Left lung (tissue), 10 donors: ENCODE results near the gene DSE. TPM values are rescaled to one million over a fixed set of nuclear protein-coding genes. Genes with fewer than 3 reads are reported as not detected.

Experiments
- ATAC-seq: fragments of 200-7000 bp; cut with Tn5 transposase; one replicate; pipeline ENCODE4 v1.9.1; 2020; ENCODE audit warnings: moderate library complexity
- DNase-seq, 4 donors: peaks; one replicate each; pipeline ENCODE4 v3.0.0-alpha.2; 2013 to 2020
- H3K27ac ChIP-seq, 2 donors: fragments of 200-600 bp; sonication (generic) in 1 of 2; one replicate each; pipeline versions ENCODE4 v1.5.0 to v1.8.0; 2020 to 2021
- H3K27me3 ChIP-seq, 2 donors: fragments of 200-600 bp; sonication (generic) in 1 of 2; one replicate each; pipeline versions ENCODE4 v1.5.0 to v1.8.0; 2020 to 2021
- H3K36me3 ChIP-seq, 2 donors: fragments of 200-600 bp; sonication (generic) in 1 of 2; one replicate each; pipeline versions ENCODE4 v1.5.0 to v1.8.0; 2020 to 2021
- H3K4me1 ChIP-seq, 2 donors: fragments of 200-600 bp; one replicate each; pipeline ENCODE4 v1.8.0; 2021
- H3K4me3 ChIP-seq, 2 donors: fragments of 200-600 bp; sonication (generic) in 1 of 2; one replicate each; pipeline versions ENCODE4 v1.5.0 to v1.8.0; 2020 to 2021; ENCODE audit warnings: mild to moderate bottlenecking in 1 of 2
- H3K9me3 ChIP-seq, 2 donors: fragments of 200-600 bp; sonication (generic) in 1 of 2; one replicate each; pipeline versions ENCODE4 v1.5.0 to v1.8.0; 2020 to 2021
- CTCF ChIP-seq, 2 donors: fragments of 200-600 bp; sonication (generic) in 1 of 2; IDR thresholded peaks; one replicate each; pipeline versions ENCODE4 v1.5.0 to v1.8.0; 2021; ENCODE audit warnings: antibody characterized with exemption in 2 of 2
- intact Hi-C, 2 donors: fragments of 100-400 bp; cut with DNase I; formaldehyde crosslinking; loops; one replicate each; pipeline versions ENCODE4 v1.11.2 to v1.14.2; 2022
- polyA plus RNA-seq, 6 donors: library from polyadenylated mRNA; unstranded; fragments of 120-200 nt; gene quantifications; one replicate each; pipeline ENCODE4 v1.2.1, GENCODE V29; 2013; ENCODE audit not compliant: insufficient read length in 6 of 6
- total RNA-seq, 2 donors: library from RNA; stranded (reverse); fragmentation: NEBNext Ultra II Directional; extraction: Animal tissue kit (Norgen Biotek cat#: 25700); gene quantifications; one replicate each; pipeline ENCODE4 v1.2.1, GENCODE V29; 2021
- donor health status: DM: no; HTN: yes; CAD: no.
- donor health status: DM: no; HTN: no; CAD: no.

DSE gene
- total and polyA plus RNA-seq, 8 donors: 39.7 to 85.6 (median 51.0) TPM

- Histone ChIP-seq H3K4me3 (no peak overlapping the region), H3K36me3 (no peaks in the 10 kb centered on the region), H3K4me1 (peaks cover 0 to 34% of the 10 kb centered on the region in 2 donors), H3K27me3 (no peaks in the 10 kb centered on the region), H3K27ac (no peak overlapping the region), H3K9me3 (no peaks in the 10 kb centered on the region)
- intact Hi-C loops: no loop called here
- TF ChIP-seq CTCF (IDR thresholded peaks at IDR 0.05): no peak
- no peak for ATAC-seq
- DNase-seq: no peak
Measured at GRCh38 chr6:116472706-116473105, 102.0 kb downstream of the DSE start.

GRCh38 chr6:116475141-116475540 is 104.4 kb downstream of the DSE start:
- TF ChIP-seq CTCF (IDR thresholded peaks at IDR 0.05): no peak
- Histone ChIP-seq H3K36me3 (no peaks in the 10 kb centered on the region), H3K4me3 (no peak overlapping the region), H3K27me3 (no peaks in the 10 kb centered on the region), H3K4me1 (peaks cover 0 to 34% of the 10 kb centered on the region in 2 donors), H3K27ac (peak overlapping the region in 1 of 2 donors; percentile 82), H3K9me3 (no peaks in the 10 kb centered on the region)
- no peak for DNase-seq
- intact Hi-C loops: no loop called here
- no peak for ATAC-seq

GRCh38 chr6:116476002-116476678 is 105.4 kb downstream of the DSE start:
- peak; percentile 64 for ATAC-seq
- H3K27me3 ChIP-seq: no peaks in the 10 kb centered on the region
- H3K9me3 ChIP-seq: no peaks in the 10 kb centered on the region

GRCh38 chr6:116482780-116483179 is 112.0 kb downstream of the DSE start:
- ATAC-seq: no peak

More at GRCh38 chr6:116476002-116476678, 105.4 kb downstream of the DSE start:
- Histone ChIP-seq H3K4me1 (peaks cover 0 to 30% of the 10 kb centered on the region in 2 donors), H3K27ac (peak overlapping the region in 1 of 2 donors; percentile 82), H3K4me3 (no peak overlapping the region), H3K36me3 (no peaks in the 10 kb centered on the region)
- intact Hi-C loops: no loop called here
- TF ChIP-seq CTCF (IDR thresholded peaks at IDR 0.05): no peak
- no peak for DNase-seq

GRCh38 chr6:116483616-116484015 is 112.9 kb downstream of the DSE start:
- ATAC-seq: no peak
- intact Hi-C loops: no loop called here
- no peak for TF ChIP-seq CTCF (IDR thresholded peaks at IDR 0.05)
- Histone ChIP-seq H3K27ac (no peak overlapping the region), H3K4me3 (no peak overlapping the region), H3K9me3 (no peaks in the 10 kb centered on the region), H3K27me3 (no peaks in the 10 kb centered on the region), H3K36me3 (no peaks in the 10 kb centered on the region), H3K4me1 (no peaks in the 10 kb centered on the region)
- DNase-seq: no peak

More at GRCh38 chr6:116482780-116483179, 112.0 kb downstream of the DSE start:
- H3K27ac ChIP-seq: no peak overlapping the region
- TF ChIP-seq CTCF (IDR thresholded peaks at IDR 0.05): no peak
- intact Hi-C loops: no loop called here
- H3K27me3 ChIP-seq: no peaks in the 10 kb centered on the region
- H3K9me3 ChIP-seq: no peaks in the 10 kb centered on the region
- H3K36me3 ChIP-seq: no peaks in the 10 kb centered on the region
- no peak for DNase-seq
- no peak overlapping the region for H3K4me3 ChIP-seq
- H3K4me1 ChIP-seq: no peaks in the 10 kb centered on the region
